ENCODE measurements around the gene NCOA3.
A peak's percentile ranks its signal among the peaks of the same experiment; 100 is the strongest.

Gene NCOA3

GRCh38 chr20:47549671-47550070 is 48.0 kb downstream of the NCOA3 start:
- no peak overlapping the region for H2BK12ac ChIP-seq (ENCODE audit: low read length in 2 of 2)
- no peak overlapping the region for H4K8ac ChIP-seq (ENCODE audit: low read length)
- 96% methylated on average over 3 of the region's 3 CpGs for WGBS
- H3K79me1 ChIP-seq (replicated peaks; ENCODE audit: low read length, poor library complexity, severe bottlenecking) = peaks cover 10% of the 10 kb centered on the region
- no peak overlapping the region for H3K4me3 ChIP-seq (ENCODE audit: insufficient read depth in 1 of 2, low read depth in 1 of 2, low read length in 2 of 2)
- H3K27me3 ChIP-seq (ENCODE audit: control insufficient read depth in 1 of 2, insufficient read depth in 1 of 2, low read length in 2 of 2) = no peaks in the 10 kb centered on the region
- no peak overlapping the region for H2AK5ac ChIP-seq (ENCODE audit: low read length, severe bottlenecking)
- no peak overlapping the region for H2BK5ac ChIP-seq (ENCODE audit: low read depth, low read length, poor library complexity, severe bottlenecking)
- no peaks in the 10 kb centered on the region for H3K9me3 ChIP-seq (ENCODE audit: control insufficient read depth, low read length)
- H3K18ac ChIP-seq (ENCODE audit: low read depth in 1 of 2, low read length in 2 of 2) = no peak overlapping the region
- H2AFZ ChIP-seq (ENCODE audit: low read depth, low read length) = no peak overlapping the region
- no peak overlapping the region for H3K27ac ChIP-seq (ENCODE audit: low read length, poor library complexity, severe bottlenecking)
- H2BK120ac ChIP-seq (ENCODE audit: low read depth, low read length) = no peak overlapping the region
- H3K4me1 ChIP-seq (ENCODE audit: control insufficient read depth, insufficient read depth, low read depth, low read length) = peaks cover 8% of the 10 kb centered on the region
- no peak overlapping the region for H3K9ac ChIP-seq (ENCODE audit: low read length)
- no peak overlapping the region for H3K4me2 ChIP-seq (ENCODE audit: low read length, poor library complexity, severe bottlenecking)
- H3K36me3 ChIP-seq (ENCODE audit: control insufficient read depth in 1 of 2, insufficient read depth in 2 of 2, low read depth in 1 of 2, low read length in 2 of 2) = no peaks in the 10 kb centered on the region
- no peak overlapping the region for H2BK15ac ChIP-seq (ENCODE audit: low read depth, poor library complexity, severe bottlenecking)
- no peak for DNase-seq
- no peak overlapping the region for H3K4ac ChIP-seq (ENCODE audit: low read depth in 1 of 2, low read length in 2 of 2)
- H4K91ac ChIP-seq (ENCODE audit: low read length) = no peak overlapping the region
- H3K23ac ChIP-seq (ENCODE audit: low read length in 2 of 2) = no peak overlapping the region
- no peak overlapping the region for H3K14ac ChIP-seq (ENCODE audit: low read length in 2 of 2)

- no peak overlapping the region for H3K9ac ChIP-seq (ENCODE audit: low read length)
- no peak overlapping the region for H3K4me2 ChIP-seq (ENCODE audit: low read length, poor library complexity, severe bottlenecking)
- WGBS = 65% methylated on average over 3 of the region's 5 CpGs
- H2AK5ac ChIP-seq (ENCODE audit: low read length, severe bottlenecking) = no peak overlapping the region
- H3K18ac ChIP-seq (ENCODE audit: low read depth in 1 of 2, low read length in 2 of 2) = no peak overlapping the region
- peaks cover 4% of the 10 kb centered on the region for H3K4me1 ChIP-seq (ENCODE audit: control insufficient read depth, insufficient read depth, low read depth, low read length)
- no peaks in the 10 kb centered on the region for H3K27me3 ChIP-seq (ENCODE audit: control insufficient read depth in 1 of 2, insufficient read depth in 1 of 2, low read length in 2 of 2)
- H3K4ac ChIP-seq (ENCODE audit: low read depth in 1 of 2, low read length in 2 of 2) = no peak overlapping the region
- no peak overlapping the region for H2BK120ac ChIP-seq (ENCODE audit: low read depth, low read length)
- H3K9me3 ChIP-seq (ENCODE audit: control insufficient read depth, low read length) = no peaks in the 10 kb centered on the region
- peaks cover 0 to 3% of the 10 kb centered on the region in 2 experiments for H3K36me3 ChIP-seq (ENCODE audit: control insufficient read depth in 1 of 2, insufficient read depth in 2 of 2, low read depth in 1 of 2, low read length in 2 of 2)
- H2BK15ac ChIP-seq (ENCODE audit: low read depth, poor library complexity, severe bottlenecking) = no peak overlapping the region
- no peak overlapping the region for H2BK5ac ChIP-seq (ENCODE audit: low read depth, low read length, poor library complexity, severe bottlenecking)
- H4K8ac ChIP-seq (ENCODE audit: low read length) = no peak overlapping the region
- H2BK12ac ChIP-seq (ENCODE audit: low read length in 2 of 2) = no peak overlapping the region
- H4K91ac ChIP-seq (ENCODE audit: low read length) = no peak overlapping the region
- H2AFZ ChIP-seq (ENCODE audit: low read depth, low read length) = no peak overlapping the region
- no peak overlapping the region for H3K4me3 ChIP-seq (ENCODE audit: insufficient read depth in 1 of 2, low read depth in 1 of 2, low read length in 2 of 2)
- no peak for DNase-seq
- H3K14ac ChIP-seq (ENCODE audit: low read length in 2 of 2) = no peak overlapping the region
- no peak overlapping the region for H3K23ac ChIP-seq (ENCODE audit: low read length in 2 of 2)
- peaks cover 12% of the 10 kb centered on the region for H3K79me1 ChIP-seq (replicated peaks; ENCODE audit: low read length, poor library complexity, severe bottlenecking)
- H3K27ac ChIP-seq (ENCODE audit: low read length, poor library complexity, severe bottlenecking) = no peak overlapping the region
Observed at GRCh38 chr20:47551222-47551621, 49.5 kb downstream of the NCOA3 start.

GRCh38 chr20:47551841-47552240 is 50.2 kb downstream of the NCOA3 start:
- DNase-seq = peak; percentile 22
- H3K4me3 ChIP-seq (ENCODE audit: insufficient read depth in 1 of 2, low read depth in 1 of 2, low read length in 2 of 2) = no peak overlapping the region
- no peak overlapping the region for H2AK5ac ChIP-seq (ENCODE audit: low read length, severe bottlenecking)
- no peak overlapping the region for H2BK5ac ChIP-seq (ENCODE audit: low read depth, low read length, poor library complexity, severe bottlenecking)
- no peak overlapping the region for H4K91ac ChIP-seq (ENCODE audit: low read length)
- no peak overlapping the region for H3K4ac ChIP-seq (ENCODE audit: low read depth in 1 of 2, low read length in 2 of 2)
- H2BK120ac ChIP-seq (ENCODE audit: low read depth, low read length) = no peak overlapping the region
- peaks cover 0 to 3% of the 10 kb centered on the region in 2 experiments for H3K36me3 ChIP-seq (ENCODE audit: control insufficient read depth in 1 of 2, insufficient read depth in 2 of 2, low read depth in 1 of 2, low read length in 2 of 2)
- H3K27me3 ChIP-seq (ENCODE audit: control insufficient read depth in 1 of 2, insufficient read depth in 1 of 2, low read length in 2 of 2) = no peaks in the 10 kb centered on the region
- H3K79me1 ChIP-seq (replicated peaks; ENCODE audit: low read length, poor library complexity, severe bottlenecking) = peaks cover 12% of the 10 kb centered on the region
- no peak overlapping the region for H3K18ac ChIP-seq (ENCODE audit: low read depth in 1 of 2, low read length in 2 of 2)
- no peaks in the 10 kb centered on the region for H3K9me3 ChIP-seq (ENCODE audit: control insufficient read depth, low read length)
- no peak overlapping the region for H2BK15ac ChIP-seq (ENCODE audit: low read depth, poor library complexity, severe bottlenecking)
- no peaks in the 10 kb centered on the region for H3K4me1 ChIP-seq (ENCODE audit: control insufficient read depth, insufficient read depth, low read depth, low read length)
- H3K27ac ChIP-seq (ENCODE audit: low read length, poor library complexity, severe bottlenecking) = no peak overlapping the region
- H3K23ac ChIP-seq (ENCODE audit: low read length in 2 of 2) = no peak overlapping the region
- H4K8ac ChIP-seq (ENCODE audit: low read length) = no peak overlapping the region
- H3K14ac ChIP-seq (ENCODE audit: low read length in 2 of 2) = no peak overlapping the region
- no peak overlapping the region for H2BK12ac ChIP-seq (ENCODE audit: low read length in 2 of 2)
- no peak overlapping the region for H2AFZ ChIP-seq (ENCODE audit: low read depth, low read length)
- H3K9ac ChIP-seq (ENCODE audit: low read length) = no peak overlapping the region
- H3K4me2 ChIP-seq (ENCODE audit: low read length, poor library complexity, severe bottlenecking) = no peak overlapping the region

GRCh38 chr20:47552996-47553395 is 51.3 kb downstream of the NCOA3 start:
- Histone ChIP-seq H3K9me3 (ENCODE audit: control insufficient read depth, low read length) (no peaks in the 10 kb centered on the region), H3K27me3 (ENCODE audit: control insufficient read depth in 1 of 2, insufficient read depth in 1 of 2, low read length in 2 of 2) (no peaks in the 10 kb centered on the region), H2BK15ac (ENCODE audit: low read depth, poor library complexity, severe bottlenecking) (no peak overlapping the region), H3K14ac (ENCODE audit: low read length in 2 of 2) (no peak overlapping the region), H2BK12ac (ENCODE audit: low read length in 2 of 2) (no peak overlapping the region), H3K4me2 (ENCODE audit: low read length, poor library complexity, severe bottlenecking) (no peak overlapping the region), H3K23ac (ENCODE audit: low read length in 2 of 2) (no peak overlapping the region), H3K18ac (ENCODE audit: low read depth in 1 of 2, low read length in 2 of 2) (no peak overlapping the region), H2AK5ac (ENCODE audit: low read length, severe bottlenecking) (no peak overlapping the region), H4K8ac (ENCODE audit: low read length) (no peak overlapping the region), H3K4me1 (ENCODE audit: control insufficient read depth, insufficient read depth, low read depth, low read length) (peaks cover 1% of the 10 kb centered on the region), H3K4me3 (ENCODE audit: insufficient read depth in 1 of 2, low read depth in 1 of 2, low read length in 2 of 2) (no peak overlapping the region), H4K91ac (ENCODE audit: low read length) (no peak overlapping the region), H3K36me3 (ENCODE audit: control insufficient read depth in 1 of 2, insufficient read depth in 2 of 2, low read depth in 1 of 2, low read length in 2 of 2) (peaks cover 0 to 3% of the 10 kb centered on the region in 2 experiments), H3K79me1 (replicated peaks; ENCODE audit: low read length, poor library complexity, severe bottlenecking) (peaks cover 12% of the 10 kb centered on the region), H3K4ac (ENCODE audit: low read depth in 1 of 2, low read length in 2 of 2) (no peak overlapping the region), H2BK5ac (ENCODE audit: low read depth, low read length, poor library complexity, severe bottlenecking) (no peak overlapping the region), H2AFZ (ENCODE audit: low read depth, low read length) (no peak overlapping the region), H3K27ac (ENCODE audit: low read length, poor library complexity, severe bottlenecking) (no peak overlapping the region), H2BK120ac (ENCODE audit: low read depth, low read length) (no peak overlapping the region), H3K9ac (ENCODE audit: low read length) (no peak overlapping the region)
- 97% methylated on average over 8 of the region's 9 CpGs for WGBS
- DNase-seq = no peak

Measured in mesenchymal stem cell (in vitro differentiated cells and primary cell).